D341Med (cell line): Measurements from ENCODE around the gene TSPAN4.

Experiments
- DNase-seq: peaks from one replicate; pipeline ENCODE4 v3.0.0; 2012; ENCODE audit warnings: low spot score

Gene TSPAN4

GRCh38 chr11:824292-824880 is 18.3 kb upstream of the TSPAN4 start:
- DNase-seq, result no peak

- DNase-seq, result no peak
Observed at GRCh38 chr11:824942-825341, 17.7 kb upstream of the TSPAN4 start.

- no peak for DNase-seq
Observed at GRCh38 chr11:825366-826226, 17.1 kb upstream of the TSPAN4 start.

GRCh38 chr11:826227-826621 is 16.4 kb upstream of the TSPAN4 start:
- no peak for DNase-seq

GRCh38 chr11:826836-827145 is 15.9 kb upstream of the TSPAN4 start:
- no peak for DNase-seq

GRCh38 chr11:827146-827896 is 15.3 kb upstream of the TSPAN4 start:
- no peak for DNase-seq

GRCh38 chr11:827897-828192 is 14.8 kb upstream of the TSPAN4 start, which contains the start of gene CRACR2B:
Gene CRACR2B (plus strand): TSS chr11:827919. CDS start chr11:828608, 689 bp downstream.
- DNase-seq, result no peak

- DNase-seq, result no peak
Observed at GRCh38 chr11:828506-829175, 14.0 kb upstream of the TSPAN4 start.

- DNase-seq, result no peak
Observed at GRCh38 chr11:829176-829846, 13.3 kb upstream of the TSPAN4 start.

- no peak for DNase-seq
Observed at GRCh38 chr11:829847-830294, 12.8 kb upstream of the TSPAN4 start.

GRCh38 chr11:830295-831117 is 12.1 kb upstream of the TSPAN4 start:
- peak; percentile 92 for DNase-seq

- DNase-seq, result no peak
Observed at GRCh38 chr11:831118-831864, 11.4 kb upstream of the TSPAN4 start.

GRCh38 chr11:831961-832528 is 10.6 kb upstream of the TSPAN4 start:
- no peak for DNase-seq

- peak; percentile 84 for DNase-seq
Observed at GRCh38 chr11:832529-833113, 10.0 kb upstream of the TSPAN4 start, which contains the start of gene CD151. Gene CD151 (plus strand): TSS chr11:832952. CDS start chr11:836070, 3,118 bp downstream.

- DNase-seq, result peak; percentile 64
Observed at GRCh38 chr11:833114-833791, 9.4 kb upstream of the TSPAN4 start.

GRCh38 chr11:833849-834311 is 8.8 kb upstream of the TSPAN4 start:
- no peak for DNase-seq

- DNase-seq, result peak; percentile 60
Observed at GRCh38 chr11:834371-835316, 8.0 kb upstream of the TSPAN4 start.

GRCh38 chr11:836274-836673 is 6.4 kb upstream of the TSPAN4 start:
- DNase-seq, result no peak
